GM12878 (cell line): Measurements from ENCODE around the gene NEURL3. TPM values are rescaled to one million over a fixed set of nuclear protein-coding genes. Genes with fewer than 3 reads are reported as not detected.

Source experiments
- CHD1 ChIP-seq: IDR thresholded peaks from 2 replicates; pipeline ENCODE4 v1.6.1; 2012; ENCODE audit warnings: low read depth, low read length, improper control_type of control experiment
- CHD4 ChIP-seq: fragments of 200-600 bp; sonication (generic); IDR thresholded peaks from 2 replicates; pipeline ENCODE4 v1.6.1; 2016; ENCODE audit warnings: mild to moderate bottlenecking
- GATAD2B ChIP-seq: fragments of 450-650 bp; conservative IDR thresholded peaks from 2 replicates; pipeline ENCODE4 v1.6.1; 2017; ENCODE audit warnings: low read depth, mild to moderate bottlenecking, moderate library complexity
- JUND ChIP-seq: IDR thresholded peaks from 2 replicates; pipeline ENCODE4 v1.6.1; 2012; ENCODE audit warnings: low read depth, mild to moderate bottlenecking, low read length, improper control_type of control experiment, moderate library complexity
- MTA2 ChIP-seq: fragments of 450-650 bp; IDR thresholded peaks from 2 replicates; pipeline ENCODE4 v1.6.1; 2016; ENCODE audit warnings: low read depth, mild to moderate bottlenecking, moderate library complexity
- MYB ChIP-seq: fragments of 150-350 bp; IDR thresholded peaks from 2 replicates; pipeline ENCODE4 v1.6.1; 2014; ENCODE audit warnings: mild to moderate bottlenecking, low read depth, low read length, borderline replicate concordance
- NFYB ChIP-seq: IDR thresholded peaks from 2 replicates; pipeline ENCODE4 v1.6.1; 2011; ENCODE audit warnings: low read depth, mild to moderate bottlenecking, low read length, improper control_type of control experiment, moderate library complexity; ENCODE audit not compliant: insufficient read depth
- SMAD5 ChIP-seq: IDR thresholded peaks from 2 replicates; pipeline ENCODE4 v1.6.1; 2016; ENCODE audit warnings: antibody characterized with exemption, low read depth
- SMC3 ChIP-seq: IDR thresholded peaks from 2 replicates; pipeline ENCODE4 v1.6.1; 2011; ENCODE audit warnings: low read length, improper control_type of control experiment, borderline replicate concordance
- SUZ12 ChIP-seq: fragments of 200-600 bp; sonication (generic); IDR thresholded peaks from one replicate; pipeline ENCODE4 v1.6.1; 2018; ENCODE audit warnings: antibody characterized with exemption, mild to moderate bottlenecking; ENCODE audit not compliant: unreplicated experiment
- TAF1 ChIP-seq: IDR thresholded peaks from 2 replicates; pipeline ENCODE4 v1.6.1; 2011; ENCODE audit warnings: mild to moderate bottlenecking, low read depth, low read length, borderline replicate concordance
- ZNF207 ChIP-seq: fragments of 450-650 bp; IDR thresholded peaks from 2 replicates; pipeline ENCODE4 v1.6.1; 2014; ENCODE audit warnings: antibody characterized with exemption, mild to moderate bottlenecking, borderline replicate concordance
- ZNF274 ChIP-seq: IDR thresholded peaks from one replicate; pipeline ENCODE4 v1.8.0; 2011; ENCODE audit not compliant: insufficient read length, insufficient read depth
- polyA plus RNA-seq, 11 experiments: library from polyadenylated mRNA; depleted of rRNA in 4 of 11; unstranded in 6 of 11; stranded (reverse) in 5 of 11; fragments of >200 nt; fragmentation: Nextera tagmentation in 4 of 11; fragmentation: Illumina TruSeq in 1 of 11; extraction: Ambion mirVana in 4 of 11; extraction: Trizol in 1 of 11; gene quantifications; 1 replicate in 1 of 11; 2 replicates in 10 of 11; pipeline versions ENCODE4 v1.2.1 to v1.2.3, GENCODE V29; 2011 to 2016; ENCODE audit warnings: inconsistent platforms in 2 of 11, missing spikeins in 2 of 11, low read depth in 1 of 11
- total RNA-seq, 4 experiments: library from RNA; depleted of rRNA in 3 of 4; stranded (reverse); fragments of >200 nt in 3 of 4; fragmentation: Illumina TruSeq in 1 of 4; extraction: Trizol in 1 of 4; gene quantifications; 2 replicates each; pipeline versions ENCODE4 v1.2.1 to v1.2.3, GENCODE V29; 2013 to 2021
- TF ChIP-seq, protein P1 (sequence below): IDR thresholded peaks from 2 replicates; pipeline ENCODE4 v1.6.1; 2012; ENCODE audit warnings: low read length, inconsistent platforms
- TF ChIP-seq, protein P2 (sequence below): IDR thresholded peaks from 2 replicates; pipeline ENCODE4 v1.6.1; 2011; ENCODE audit warnings: borderline replicate concordance, low read depth, mild to moderate bottlenecking, moderate library complexity, mixed read lengths, low read length; ENCODE audit not compliant: insufficient read depth; ENCODE audit errors: extremely low read length
- TF ChIP-seq, protein P3 (sequence below): fragments of 450-650 bp; formaldehyde crosslinking; IDR thresholded peaks from 2 replicates; pipeline ENCODE4 v1.4.0; 2022; ENCODE audit warnings: mild to moderate bottlenecking, moderate library complexity
- TF ChIP-seq, protein P4 (sequence below): IDR thresholded peaks from 2 replicates; pipeline ENCODE4 v1.6.1; 2012; ENCODE audit warnings: low read depth, low read length, improper control_type of control experiment
- TF ChIP-seq, protein P5 (sequence below): fragments of 150-350 bp; IDR thresholded peaks from 2 replicates; pipeline ENCODE4 v1.6.1; 2016; ENCODE audit warnings: low read depth, low read length

The NEURL3 gene
- total and polyA plus RNA-seq, 10 of the 15 experiments (the other 5 are each of a cell fraction or from before 2014, with no cell fraction given), result 0.03 to 6.3 (median 0.47) TPM

DNA sequence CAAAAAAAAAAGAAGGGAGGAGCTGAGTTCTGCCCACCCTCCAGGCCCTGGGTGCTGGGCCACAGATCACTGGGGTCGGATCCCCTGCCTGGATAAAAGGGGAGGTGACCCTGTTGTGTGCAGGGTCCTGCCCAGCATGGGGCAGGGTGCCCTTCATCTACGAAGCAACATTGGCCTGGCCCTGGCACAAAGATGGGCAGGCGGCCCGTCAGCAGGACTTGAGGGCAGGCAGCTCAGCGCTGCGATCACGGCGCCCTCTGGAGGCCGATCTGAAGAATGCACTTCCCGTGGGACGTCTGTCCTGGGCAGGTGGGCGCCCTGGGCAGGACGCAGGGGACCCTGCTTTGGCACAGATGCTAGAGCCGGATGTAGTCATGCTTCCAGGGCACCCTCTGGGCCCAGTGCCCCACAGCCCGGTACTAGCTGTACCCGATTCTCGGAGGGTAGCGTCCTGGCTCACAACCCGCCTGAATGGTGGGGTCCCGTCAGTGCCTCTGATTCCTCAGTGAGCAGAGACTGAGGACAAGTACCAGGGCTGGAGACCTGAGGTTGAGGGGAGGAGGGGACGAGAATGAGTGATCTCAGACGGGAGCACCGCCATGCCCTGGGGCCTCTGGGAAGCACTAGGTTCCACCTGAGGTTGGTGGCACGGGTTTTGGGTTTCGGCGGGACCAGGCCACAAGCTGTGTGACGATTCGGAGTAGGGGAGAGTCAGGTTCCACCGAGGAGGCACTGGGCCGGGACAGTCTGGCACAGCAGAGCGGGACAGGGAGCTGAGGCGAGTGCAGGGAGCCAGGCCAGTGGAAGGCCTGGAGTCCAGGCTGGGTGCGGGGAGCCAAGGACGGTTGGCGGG lies 49.4 kb upstream of the NEURL3 start (continued):
- TF ChIP-seq JUND (no peak), CHD1 (no peak), MTA2 (peak; percentile 29; the same call in 1 of the 2 replicates), TAF1 (no peak), SMC3 (peak; percentile 64), ZNF207 (no peak), NFYB (no peak), GATAD2B (peak; percentile 54; the same call in 1 of the 2 replicates), ZNF274 (no peak), CHD4 (no peak), MYB (no peak), SUZ12 (no peak), SMAD5 (no peak)
- TF ChIP-seq, protein P1, sequence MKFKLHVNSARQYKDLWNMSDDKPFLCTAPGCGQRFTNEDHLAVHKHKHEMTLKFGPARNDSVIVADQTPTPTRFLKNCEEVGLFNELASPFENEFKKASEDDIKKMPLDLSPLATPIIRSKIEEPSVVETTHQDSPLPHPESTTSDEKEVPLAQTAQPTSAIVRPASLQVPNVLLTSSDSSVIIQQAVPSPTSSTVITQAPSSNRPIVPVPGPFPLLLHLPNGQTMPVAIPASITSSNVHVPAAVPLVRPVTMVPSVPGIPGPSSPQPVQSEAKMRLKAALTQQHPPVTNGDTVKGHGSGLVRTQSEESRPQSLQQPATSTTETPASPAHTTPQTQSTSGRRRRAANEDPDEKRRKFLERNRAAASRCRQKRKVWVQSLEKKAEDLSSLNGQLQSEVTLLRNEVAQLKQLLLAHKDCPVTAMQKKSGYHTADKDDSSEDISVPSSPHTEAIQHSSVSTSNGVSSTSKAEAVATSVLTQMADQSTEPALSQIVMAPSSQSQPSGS, result no peak
- TF ChIP-seq, protein P2, sequence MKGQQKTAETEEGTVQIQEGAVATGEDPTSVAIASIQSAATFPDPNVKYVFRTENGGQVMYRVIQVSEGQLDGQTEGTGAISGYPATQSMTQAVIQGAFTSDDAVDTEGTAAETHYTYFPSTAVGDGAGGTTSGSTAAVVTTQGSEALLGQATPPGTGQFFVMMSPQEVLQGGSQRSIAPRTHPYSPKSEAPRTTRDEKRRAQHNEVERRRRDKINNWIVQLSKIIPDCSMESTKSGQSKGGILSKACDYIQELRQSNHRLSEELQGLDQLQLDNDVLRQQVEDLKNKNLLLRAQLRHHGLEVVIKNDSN, result no peak
- TF ChIP-seq, protein P3, sequence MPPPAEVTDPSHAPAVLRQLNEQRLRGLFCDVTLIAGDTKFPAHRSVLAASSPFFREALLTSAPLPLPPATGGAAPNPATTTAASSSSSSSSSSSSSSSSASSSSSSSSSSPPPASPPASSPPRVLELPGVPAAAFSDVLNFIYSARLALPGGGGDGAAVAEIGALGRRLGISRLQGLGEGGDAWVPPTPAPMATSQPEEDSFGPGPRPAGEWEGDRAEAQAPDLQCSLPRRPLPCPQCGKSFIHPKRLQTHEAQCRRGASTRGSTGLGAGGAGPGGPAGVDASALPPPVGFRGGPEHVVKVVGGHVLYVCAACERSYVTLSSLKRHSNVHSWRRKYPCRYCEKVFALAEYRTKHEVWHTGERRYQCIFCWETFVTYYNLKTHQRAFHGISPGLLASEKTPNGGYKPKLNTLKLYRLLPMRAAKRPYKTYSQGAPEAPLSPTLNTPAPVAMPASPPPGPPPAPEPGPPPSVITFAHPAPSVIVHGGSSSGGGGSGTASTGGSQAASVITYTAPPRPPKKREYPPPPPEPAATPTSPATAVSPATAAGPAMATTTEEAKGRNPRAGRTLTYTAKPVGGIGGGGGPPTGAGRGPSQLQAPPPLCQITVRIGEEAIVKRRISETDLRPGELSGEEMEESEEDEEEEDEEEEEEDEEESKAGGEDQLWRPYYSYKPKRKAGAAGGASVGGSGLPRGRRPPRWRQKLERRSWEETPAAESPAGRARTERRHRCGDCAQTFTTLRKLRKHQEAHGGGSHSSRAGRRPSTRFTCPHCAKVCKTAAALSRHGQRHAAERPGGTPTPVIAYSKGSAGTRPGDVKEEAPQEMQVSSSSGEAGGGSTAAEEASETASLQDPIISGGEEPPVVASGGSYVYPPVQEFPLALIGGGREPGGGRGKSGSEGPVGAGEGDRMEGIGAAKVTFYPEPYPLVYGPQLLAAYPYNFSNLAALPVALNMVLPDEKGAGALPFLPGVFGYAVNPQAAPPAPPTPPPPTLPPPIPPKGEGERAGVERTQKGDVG, result no peak
- TF ChIP-seq, protein P4, sequence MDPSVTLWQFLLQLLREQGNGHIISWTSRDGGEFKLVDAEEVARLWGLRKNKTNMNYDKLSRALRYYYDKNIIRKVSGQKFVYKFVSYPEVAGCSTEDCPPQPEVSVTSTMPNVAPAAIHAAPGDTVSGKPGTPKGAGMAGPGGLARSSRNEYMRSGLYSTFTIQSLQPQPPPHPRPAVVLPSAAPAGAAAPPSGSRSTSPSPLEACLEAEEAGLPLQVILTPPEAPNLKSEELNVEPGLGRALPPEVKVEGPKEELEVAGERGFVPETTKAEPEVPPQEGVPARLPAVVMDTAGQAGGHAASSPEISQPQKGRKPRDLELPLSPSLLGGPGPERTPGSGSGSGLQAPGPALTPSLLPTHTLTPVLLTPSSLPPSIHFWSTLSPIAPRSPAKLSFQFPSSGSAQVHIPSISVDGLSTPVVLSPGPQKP, result no peak
- TF ChIP-seq, protein P5, sequence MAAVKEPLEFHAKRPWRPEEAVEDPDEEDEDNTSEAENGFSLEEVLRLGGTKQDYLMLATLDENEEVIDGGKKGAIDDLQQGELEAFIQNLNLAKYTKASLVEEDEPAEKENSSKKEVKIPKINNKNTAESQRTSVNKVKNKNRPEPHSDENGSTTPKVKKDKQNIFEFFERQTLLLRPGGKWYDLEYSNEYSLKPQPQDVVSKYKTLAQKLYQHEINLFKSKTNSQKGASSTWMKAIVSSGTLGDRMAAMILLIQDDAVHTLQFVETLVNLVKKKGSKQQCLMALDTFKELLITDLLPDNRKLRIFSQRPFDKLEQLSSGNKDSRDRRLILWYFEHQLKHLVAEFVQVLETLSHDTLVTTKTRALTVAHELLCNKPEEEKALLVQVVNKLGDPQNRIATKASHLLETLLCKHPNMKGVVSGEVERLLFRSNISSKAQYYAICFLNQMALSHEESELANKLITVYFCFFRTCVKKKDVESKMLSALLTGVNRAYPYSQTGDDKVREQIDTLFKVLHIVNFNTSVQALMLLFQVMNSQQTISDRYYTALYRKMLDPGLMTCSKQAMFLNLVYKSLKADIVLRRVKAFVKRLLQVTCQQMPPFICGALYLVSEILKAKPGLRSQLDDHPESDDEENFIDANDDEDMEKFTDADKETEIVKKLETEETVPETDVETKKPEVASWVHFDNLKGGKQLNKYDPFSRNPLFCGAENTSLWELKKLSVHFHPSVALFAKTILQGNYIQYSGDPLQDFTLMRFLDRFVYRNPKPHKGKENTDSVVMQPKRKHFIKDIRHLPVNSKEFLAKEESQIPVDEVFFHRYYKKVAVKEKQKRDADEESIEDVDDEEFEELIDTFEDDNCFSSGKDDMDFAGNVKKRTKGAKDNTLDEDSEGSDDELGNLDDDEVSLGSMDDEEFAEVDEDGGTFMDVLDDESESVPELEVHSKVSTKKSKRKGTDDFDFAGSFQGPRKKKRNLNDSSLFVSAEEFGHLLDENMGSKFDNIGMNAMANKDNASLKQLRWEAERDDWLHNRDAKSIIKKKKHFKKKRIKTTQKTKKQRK, result no peak
